Stimulated activated CD8-positive, alpha-beta memory T cell treated with anti-CD3 and anti-CD28 coated beads, Interleukin-12 subunit alpha, Interleukin-12 subunit beta, amount 100 ng/mL, for 24 hours (primary cell): ENCODE data around the gene TNFRSF8.
A peak's percentile ranks its signal among the peaks of the same experiment; 100 is the strongest.

ENCODE experiments used
- DNase-seq: peaks from one replicate; pipeline ENCODE4 v3.0.0-alpha.2; 2020; ENCODE audit errors: extremely low read depth

TNFRSF8 gene

DNA sequence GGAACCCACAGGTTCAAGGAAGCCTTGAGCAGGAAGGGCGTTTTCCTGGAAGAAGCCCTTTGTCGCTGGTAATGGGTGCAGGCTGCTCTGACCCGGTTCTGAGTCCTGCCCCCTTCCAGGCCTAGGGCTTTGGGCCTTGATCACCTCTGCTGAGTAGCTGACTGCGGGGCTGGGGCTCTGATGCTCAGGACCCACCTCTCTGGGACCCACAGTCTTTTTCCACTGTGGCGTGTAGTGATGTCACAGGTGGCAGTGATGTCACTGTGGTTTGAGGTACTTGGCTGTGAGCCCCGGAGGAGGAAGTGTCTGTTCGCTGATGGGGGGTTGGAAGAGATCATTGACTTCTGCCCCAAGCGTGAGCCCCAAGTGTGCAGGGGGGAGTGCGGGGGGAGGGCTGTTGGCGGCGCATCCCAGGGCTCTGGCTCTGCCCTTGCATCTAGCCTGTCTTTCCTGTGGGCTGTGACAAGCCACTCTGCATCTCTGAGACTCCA lies 110.6 kb downstream of the TNFRSF8 start:
- DNase-seq = peak; percentile 73

DNA sequence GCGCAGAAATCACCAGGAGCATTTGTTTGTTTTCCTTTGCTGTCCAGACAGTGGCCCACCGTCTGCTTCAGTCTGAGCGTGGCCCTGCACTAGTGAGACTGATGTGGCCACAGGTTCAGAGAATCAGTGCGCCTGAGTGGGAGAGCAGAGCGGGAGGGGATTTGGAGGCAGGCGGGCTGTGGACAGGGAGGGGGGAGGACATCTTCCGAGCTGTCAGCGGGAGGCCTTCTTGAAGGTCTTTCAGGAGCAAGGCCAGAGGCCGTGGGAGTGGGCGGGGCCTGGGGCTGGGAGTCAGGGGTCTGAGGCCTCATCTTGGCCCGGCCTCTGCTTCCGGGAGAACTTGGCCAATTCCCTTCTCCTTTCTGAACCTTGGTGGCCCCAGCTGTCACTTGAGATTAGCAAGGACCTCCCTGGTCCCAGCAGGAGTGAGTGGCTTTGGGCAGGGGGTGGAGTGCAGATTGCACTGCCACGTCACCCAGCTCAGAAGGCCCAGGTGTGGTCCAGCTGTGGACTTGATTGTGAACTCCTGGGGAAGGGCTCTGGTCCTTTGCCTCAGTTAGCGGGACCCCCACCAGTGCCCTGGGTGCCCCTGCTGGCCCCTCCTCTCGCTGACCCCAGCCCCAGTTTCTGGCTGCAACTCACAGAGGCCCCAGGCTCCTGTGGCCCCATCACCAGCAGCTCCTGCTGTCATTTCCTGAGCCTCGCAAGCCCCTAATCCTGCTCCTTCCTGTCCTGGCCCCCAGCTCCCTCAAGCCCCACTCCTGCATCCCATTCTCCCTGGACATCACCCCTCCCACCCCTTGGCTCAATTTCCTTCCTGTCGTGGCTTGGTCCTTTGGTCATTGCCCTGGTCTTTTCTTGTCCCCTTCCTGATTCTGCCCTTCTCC lies 112.1 kb downstream of the TNFRSF8 start:
- DNase-seq = no peak

DNA sequence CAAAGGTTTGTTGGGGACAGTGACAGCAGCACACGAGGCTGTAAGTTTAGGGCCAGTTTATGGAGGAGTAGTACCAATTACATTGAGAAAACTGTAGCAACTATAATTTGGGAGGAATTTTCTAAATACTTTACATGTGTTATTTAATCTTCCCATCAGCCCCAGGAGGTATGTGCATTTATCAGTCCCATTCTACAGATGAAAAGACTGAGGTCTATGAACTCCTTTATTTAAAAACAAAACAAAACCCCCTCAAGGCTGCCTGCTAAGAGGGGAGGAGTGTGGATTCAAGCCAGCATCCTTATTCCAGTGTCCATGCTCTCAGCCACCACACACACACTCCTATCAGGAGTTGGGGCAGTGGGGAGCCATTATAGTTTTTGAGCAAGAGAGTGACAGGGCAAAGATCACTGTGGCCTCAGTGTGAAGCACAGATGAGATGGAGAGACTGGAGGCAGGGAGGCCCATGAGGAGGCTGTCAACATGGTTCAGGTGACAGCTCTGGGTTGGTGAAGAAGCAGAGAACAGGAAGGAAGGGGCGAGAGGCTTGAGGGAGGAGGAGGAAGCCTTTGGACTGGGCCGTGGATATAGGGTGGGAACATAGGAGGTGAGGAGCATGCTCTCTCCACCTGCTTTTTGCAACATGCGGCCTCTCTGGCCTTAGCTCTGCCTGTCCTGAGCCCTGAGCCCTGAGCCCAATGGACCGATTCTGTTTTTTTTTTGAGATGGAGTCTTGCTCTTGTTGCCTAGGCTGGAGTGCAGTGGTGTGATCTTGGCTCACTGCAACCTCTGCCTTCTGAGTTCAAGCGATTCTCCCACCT lies 113.4 kb downstream of the TNFRSF8 start:
- no peak for DNase-seq

DNA sequence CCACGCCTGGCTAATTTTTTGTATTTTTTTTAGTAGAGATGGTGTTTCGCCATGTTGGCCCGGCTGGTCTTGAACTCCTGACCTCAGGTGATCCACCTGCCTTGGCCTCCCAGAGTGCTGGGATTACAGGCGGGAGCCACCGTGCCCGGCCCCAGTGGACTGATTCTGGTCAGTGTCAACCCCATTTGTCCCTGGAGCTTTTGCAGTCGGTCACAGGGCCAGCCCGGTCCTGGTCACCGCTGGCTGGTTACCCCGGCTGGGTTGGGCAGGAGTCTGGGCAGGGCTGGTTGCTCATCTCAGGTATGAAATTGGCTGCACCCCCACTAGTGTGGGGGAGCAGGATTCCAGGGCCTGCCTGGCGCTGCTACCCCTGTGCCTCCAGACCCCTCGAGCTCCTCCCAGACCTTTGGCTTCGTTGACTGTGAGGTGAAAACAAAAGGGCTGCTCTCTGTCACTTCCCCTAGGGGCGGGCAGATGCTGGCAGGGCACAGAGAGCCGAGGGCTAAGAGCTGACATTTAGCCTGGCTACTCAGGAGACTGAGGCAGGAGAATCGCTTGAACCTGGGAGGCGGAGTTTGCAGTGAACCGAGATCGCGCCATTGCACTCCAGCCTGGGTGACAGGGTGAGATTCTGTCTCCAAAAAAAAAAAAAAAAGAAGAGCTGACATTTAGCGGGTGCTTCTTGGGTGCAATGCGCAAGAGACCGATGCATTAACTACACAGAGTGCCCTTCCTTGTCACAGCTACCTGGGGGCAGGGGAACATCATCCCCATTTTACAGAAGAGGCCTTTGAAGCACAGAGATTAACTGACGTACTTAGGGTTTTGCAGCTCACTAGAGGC lies 114.3 kb downstream of the TNFRSF8 start:
- no peak for DNase-seq

DNA sequence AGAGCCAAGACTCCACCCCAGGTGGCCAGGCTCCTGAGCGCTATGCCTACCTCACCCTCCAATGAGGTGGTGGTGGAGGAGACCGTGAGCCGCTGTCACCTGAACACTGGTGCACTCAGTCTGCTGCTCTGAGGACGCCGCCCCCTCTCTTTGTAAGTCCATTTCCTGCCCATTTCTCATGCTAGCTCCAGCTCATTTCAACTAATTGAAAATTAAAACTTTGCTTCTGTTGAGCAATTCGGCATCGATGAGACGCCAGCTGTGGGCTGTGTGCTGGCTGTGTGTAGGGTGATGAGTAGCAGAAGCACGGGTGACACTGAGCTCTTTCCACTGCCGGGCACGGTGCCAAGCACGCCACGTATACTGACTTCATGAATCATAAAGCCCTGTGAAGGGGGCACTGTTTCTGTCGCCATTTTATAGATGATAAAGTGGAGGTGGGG lies 114.9 kb downstream of the TNFRSF8 start:
- peak; percentile 86 for DNase-seq

DNA sequence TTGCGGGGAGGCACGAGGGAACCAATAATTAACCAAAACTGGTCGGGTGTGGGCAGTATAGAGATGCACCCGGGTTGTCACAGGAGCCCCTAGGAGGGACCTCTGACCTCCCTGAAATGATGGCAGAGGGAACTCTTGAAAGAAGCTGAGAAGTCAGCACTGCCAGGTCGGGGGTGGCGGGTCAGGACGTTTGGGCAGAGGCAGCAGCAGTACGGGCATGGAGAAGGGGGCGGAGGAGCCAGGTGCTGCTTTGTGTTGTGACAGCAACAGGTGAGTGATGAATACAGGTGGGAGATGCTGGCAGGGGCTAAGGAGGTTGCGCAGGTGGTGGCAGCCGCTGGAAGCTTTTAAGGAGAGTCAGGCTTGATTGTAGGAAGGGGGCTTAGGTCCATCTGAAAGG lies 115.4 kb downstream of the TNFRSF8 start:
- no peak for DNase-seq

DNA sequence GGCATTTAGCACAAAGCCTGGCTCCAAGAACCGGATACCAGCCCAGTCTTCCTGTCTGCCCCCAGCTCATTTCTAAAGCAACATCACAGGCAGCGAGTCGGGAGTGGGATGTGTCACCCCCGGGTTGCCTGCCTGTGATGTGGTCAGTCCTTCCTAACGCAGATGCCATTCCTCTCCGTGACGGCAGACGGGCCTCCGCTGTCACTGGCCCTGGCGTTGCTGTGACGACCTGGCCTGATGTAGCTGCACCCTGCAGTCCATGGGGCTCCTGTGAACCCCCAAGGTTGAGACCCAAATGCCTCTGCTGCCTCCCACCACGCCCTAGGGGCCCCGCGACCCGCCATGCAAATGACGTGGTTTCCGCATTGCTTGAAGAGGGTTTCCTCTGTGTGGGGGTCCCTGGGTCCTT lies 116.0 kb downstream of the TNFRSF8 start:
- DNase-seq = peak; percentile 55

DNA sequence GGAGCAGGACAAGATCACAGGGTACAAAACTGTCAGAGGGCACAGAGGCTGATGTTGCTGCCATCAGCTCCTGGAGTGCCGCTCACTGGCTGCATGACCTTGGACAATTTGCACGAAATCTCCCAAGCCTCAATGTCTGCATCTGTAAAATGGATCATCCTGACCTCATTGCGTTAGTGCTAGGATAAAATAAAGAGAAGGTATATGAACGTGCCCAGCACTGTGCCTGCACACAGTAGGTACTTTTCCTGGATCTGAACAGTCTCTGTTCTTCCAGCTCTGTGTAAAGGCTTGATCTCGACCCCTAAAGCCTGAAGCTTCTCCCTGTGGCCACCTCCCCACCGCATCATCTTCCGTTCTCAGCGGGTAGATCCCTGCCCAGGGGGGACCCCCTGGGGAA lies 116.6 kb downstream of the TNFRSF8 start:
- no peak for DNase-seq

DNA sequence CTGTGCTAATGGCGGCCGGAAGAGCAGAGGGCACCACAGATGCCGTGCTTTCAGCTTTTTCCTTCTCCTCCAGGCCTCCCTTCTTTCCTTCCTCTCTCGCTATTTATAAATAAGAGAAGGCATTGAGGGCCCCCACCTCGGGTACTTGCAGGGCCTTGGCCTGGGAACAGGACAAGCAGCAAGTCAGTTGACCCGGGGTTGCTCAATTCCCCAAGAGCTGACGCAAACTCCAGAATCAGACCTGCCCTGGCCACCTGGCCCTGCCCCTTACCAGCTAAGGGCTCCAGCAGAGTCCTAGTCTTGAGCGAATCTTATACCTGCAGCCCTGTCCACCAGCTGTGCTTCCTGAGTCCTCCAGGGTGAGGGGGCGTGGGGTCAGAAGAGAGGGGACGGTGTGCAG lies 117.2 kb downstream of the TNFRSF8 start:
- no peak for DNase-seq

DNA sequence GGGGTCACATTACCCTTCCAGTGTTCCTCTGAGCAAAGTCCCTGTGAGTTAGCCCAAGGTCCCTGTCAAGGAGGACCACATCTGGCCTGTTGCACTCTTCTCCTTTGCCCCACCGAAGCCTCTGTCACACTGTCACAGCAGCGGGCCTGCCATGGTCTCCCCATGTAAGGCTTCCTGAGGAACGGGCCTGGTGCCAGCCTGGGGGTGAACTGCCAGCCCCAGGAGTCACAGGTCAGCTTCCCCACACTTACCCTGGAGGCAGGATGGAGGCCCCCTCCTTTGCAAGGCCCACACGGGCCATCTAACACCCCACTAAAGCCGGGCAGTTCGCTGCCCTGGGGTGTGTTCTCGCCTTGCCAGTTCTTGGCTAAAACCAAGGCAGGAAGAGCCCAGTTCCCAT lies 117.8 kb downstream of the TNFRSF8 start:
- DNase-seq = no peak

DNA sequence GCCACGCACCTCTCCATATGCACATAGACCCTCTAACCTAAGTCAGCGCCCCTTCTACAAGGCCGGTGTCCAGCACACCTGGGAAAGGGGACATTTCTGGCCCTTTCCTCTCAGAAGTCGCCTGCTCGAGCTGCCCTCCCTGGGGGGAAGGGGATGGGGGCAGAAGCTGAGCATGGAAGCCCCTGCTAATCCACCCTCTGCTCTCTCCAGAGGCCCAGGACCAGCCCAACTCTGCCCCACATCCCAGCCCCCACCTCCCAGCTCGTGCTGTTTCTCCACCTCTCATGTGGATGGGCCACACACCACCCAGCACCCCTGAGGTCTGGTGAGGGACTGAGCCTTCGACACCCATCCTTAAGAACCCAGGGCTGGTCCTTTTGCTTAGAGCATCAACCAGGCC lies 118.5 kb downstream of the TNFRSF8 start:
- no peak for DNase-seq

DNA sequence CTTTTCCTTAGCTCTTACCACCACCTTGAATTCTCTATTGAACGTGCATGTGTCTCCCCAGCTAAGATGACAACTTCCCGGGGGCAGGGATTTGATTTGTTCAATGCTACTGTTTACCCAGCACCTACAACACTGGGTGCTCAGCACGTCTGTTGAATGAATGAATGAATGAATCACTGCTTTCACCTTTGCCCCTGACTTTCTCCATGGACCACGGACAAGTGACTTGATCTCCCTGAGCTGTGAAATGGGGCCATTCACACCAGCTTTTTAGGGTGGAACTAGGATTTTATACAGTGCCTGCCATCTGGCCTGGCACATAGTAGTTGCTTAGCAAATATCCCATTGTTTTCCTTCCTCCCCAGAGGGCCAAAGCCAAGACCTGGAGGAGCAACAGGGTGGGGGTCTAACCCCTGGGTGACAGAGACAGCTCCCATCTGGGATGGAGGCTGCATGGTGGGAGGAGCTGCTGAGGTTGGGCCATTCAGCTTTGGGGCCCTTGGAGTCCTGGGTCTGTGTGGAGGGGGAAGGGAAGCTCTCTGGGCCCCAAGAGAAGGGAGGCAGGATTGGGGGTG lies 119.4 kb downstream of the TNFRSF8 start:
- no peak for DNase-seq

DNA sequence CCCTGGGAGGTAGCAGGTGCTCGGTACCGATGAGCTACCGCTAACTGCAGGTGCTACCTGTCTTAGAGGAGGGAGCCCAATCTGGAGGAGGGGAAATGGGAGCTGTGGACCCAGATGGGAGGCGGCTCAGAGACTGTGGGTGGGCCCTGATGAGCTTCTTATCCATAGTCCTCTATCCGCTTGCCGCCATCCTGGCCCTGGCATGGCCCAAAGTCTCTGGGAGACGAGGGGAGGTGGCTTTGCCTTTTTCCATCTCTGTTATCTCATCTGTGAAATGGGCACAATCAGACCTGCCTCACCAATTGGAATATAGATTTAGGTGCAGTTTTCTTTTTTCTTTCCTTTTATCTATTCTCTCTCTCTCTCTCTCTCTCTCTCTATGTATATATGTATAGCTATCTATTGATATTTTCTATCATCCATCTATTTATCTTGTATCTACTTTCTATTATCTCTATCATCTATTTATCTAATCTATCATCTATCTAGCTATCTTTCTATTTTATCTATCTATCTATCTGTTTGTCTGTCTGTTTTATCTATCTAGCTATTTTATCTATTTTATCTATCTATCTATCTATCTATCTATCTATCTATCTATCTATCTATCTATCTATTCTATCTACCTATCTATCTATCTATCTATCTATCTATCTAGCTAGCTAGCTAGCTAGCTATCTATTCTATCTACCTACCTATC lies 120.1 kb downstream of the TNFRSF8 start:
- no peak for DNase-seq

DNA sequence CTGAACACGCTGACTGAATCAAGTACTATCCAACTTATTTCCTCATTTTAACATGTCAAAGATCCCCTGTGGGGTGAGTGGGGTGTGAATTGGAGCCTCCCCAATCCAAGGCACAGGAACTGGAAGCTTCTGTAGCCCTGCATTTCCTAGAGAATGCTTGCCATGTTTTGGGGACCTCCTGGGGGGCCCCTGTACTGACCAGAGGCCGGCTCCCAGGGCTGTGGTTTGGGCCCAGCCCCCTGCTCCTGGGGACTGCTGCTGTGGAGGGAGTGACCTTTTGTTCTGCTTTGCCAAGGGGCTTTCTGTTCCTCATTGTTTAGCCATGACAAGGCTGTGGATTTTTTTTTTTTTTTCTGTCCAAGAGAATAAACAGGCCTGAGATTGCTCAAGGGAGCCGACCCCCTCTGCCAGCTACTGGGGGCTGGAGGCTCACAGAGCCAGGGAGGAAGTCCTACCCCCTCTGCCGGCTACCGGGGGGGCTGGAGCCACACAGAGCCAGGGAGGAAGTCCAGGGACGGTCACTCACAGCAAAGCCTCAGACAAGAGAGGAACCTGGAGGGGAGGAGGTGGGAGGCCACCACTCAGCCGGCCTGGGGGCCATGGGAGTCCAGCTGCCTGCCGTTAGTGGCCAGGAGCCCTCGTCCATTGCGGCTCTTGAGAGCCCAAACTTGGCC lies 121.0 kb downstream of the TNFRSF8 start:
- DNase-seq = no peak

DNA sequence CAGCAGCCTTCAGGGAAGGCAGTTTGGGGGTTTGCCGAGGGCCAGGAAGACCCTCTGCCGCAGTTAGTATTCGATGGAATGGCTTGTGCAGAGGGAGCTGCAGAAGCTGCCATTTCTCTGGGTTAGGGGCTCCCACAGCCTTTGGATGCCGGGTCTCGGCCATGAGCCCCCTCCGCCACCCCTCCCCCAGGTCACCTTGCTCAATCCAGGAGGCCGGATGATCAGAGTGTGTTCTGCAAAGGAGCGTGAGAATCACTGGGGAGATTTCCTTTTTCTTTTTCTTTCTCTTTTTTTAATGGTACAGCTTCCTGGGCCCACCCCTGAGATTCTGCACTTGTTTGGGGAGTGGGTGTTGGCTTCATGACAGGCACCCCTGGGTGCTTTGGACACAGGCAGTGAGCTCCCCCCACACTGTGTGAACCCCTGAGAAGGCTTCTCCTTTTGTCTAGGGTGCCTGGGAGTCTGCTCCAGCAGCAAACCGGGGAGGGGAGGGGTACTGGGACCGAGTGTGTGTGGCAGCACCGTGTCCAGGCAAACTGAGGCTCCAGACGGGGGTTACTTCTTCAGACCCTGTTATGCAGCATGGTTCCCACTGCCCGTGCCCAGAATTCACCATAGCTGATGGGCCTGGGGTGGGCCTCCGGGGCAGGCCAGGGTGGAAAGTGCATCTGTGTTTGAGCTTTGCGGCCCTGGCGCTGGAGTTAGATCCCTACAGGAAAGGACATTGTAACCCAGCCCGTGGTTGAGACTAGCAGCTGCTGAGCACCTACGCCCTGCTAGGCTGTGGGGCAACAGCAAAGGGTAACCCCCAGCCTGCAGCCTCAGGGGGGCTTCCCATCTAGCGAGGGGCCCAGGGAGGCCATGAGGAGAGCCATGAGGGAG lies 122.2 kb downstream of the TNFRSF8 start:
- no peak for DNase-seq

DNA sequence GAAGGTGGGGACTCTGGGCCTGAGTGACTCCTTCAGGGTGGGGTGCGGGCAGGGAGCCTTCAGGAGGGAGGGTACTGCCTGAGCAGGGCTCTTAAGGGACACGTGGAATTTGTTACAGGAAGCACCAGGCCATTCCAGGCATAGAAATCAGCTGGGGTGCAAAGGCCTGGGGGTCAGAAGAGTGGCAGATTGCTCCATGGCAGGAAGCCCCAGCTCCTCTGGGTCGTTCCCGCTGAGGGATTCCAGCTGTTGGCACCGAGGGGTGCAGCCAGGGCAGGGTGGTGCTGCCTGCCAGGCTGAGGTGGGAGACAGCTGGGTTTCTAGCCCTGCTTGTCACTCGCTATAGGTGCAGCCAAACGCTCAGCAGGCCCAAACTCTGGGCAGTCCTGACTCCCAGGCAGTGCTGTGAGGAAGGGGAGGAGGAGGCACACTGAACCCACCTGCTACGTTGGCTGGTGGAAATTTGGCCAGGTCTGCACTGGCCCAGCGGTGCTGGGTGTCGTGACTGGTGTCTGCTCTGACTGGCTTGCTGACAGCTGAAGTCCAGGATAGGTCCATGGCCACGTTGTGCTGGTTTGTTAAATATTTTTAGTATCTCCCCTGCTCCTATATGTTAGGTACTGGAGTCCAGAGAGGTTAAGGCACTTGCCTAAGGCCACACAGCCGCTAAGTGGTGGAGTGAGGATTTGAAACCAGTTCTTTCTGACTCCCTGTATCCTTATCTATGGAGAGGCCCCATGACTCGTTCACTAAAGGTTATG lies 123.0 kb downstream of the TNFRSF8 start:
- DNase-seq = no peak

DNA sequence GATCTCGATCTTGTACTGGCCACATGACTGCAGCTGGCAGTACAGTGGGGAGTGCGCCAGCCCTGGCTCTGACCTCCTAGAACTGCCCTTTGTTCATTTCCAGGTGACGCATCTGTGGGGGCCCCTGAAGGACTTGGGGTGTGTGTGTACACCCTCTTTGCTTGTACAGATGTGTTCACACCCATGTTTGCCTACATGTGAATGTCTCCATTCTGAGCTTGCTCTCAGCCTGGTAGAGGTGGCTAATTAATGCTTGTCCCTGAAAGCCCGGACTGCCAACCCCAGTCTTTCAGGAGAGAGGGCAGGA lies 123.5 kb downstream of the TNFRSF8 start:
- DNase-seq = no peak

DNA sequence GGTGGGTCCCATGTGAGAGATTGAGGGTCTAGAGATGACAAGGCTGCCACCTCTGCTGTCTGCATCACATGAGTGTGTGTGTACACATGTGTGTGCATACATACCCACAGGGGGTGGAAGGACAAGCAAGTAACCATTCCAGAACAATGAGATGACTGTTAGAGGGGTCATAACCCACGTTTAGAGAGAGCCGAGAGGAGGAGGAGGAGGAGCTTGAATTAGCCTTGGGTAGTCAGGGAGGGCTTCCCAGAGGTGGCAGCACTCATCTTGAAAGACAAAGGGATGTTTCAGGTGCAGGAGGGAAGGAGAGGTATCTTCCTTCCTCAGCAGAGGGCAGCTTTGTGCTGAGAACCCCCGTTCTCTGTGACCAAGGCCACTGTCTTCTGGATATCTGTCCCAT lies 125.0 kb downstream of the TNFRSF8 start:
- DNase-seq = no peak
